ENCODE measurements around the gene MROH2A. TPM values are rescaled to one million over a fixed set of nuclear protein-coding genes. Genes with fewer than 3 reads are reported as not detected.

MROH2A gene
- total RNA-seq, 2 experiments from 2014 or later = not detected

DNA sequence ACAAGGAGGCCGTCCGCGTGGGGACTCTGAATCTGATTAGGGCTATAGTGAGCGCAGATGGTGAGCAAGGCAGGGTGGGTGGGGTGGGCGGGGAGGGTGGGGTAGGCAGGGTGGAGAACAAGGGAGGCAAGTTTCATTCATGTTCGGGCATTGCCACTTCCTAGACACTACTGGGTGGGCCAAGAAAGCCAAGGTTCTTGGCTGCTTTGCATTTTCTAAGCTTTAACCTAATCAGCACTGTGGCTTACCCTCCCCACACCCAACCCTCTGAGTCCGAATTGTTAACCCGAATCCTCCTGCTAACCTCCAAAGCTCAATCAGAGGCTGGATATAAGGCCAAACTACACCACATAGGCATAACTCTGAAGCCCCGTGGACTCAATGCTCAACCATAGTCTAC is 18.1 kb downstream of the MROH2A start:
- no peak for ATAC-seq
- DNase-seq = no peak
- Mint-ChIP-seq H3K4me3 (no peak overlapping the region), H3K4me1 (ENCODE audit: low read depth) (peaks cover 4% of the 10 kb centered on the region), H3K36me3 (ENCODE audit: low read depth) (no peaks in the 10 kb centered on the region), H3K9me3 (ENCODE audit: insufficient read depth) (no peaks in the 10 kb centered on the region), H3K27me3 (ENCODE audit: low read depth) (no peaks in the 10 kb centered on the region), H3K27ac (no peak overlapping the region)
- CTCF ChIA-PET = no interaction called here
- POLR2A ChIA-PET = no interaction called here

- no peak overlapping the region for H3K4me3 Mint-ChIP-seq
- POLR2A ChIA-PET = no interaction called here
- CTCF ChIA-PET = no interaction called here
- H3K27me3 Mint-ChIP-seq (ENCODE audit: low read depth) = no peaks in the 10 kb centered on the region
- H3K9me3 Mint-ChIP-seq (ENCODE audit: insufficient read depth) = no peaks in the 10 kb centered on the region
- H3K4me1 Mint-ChIP-seq (ENCODE audit: low read depth) = peaks cover 5% of the 10 kb centered on the region
- no peak overlapping the region for H3K27ac Mint-ChIP-seq
- DNase-seq = no peak
- no peak for ATAC-seq
- no peaks in the 10 kb centered on the region for H3K36me3 Mint-ChIP-seq (ENCODE audit: low read depth)
These were observed 20.4 kb downstream of the MROH2A start for GRCh38 chr2:233798335-233799086.

DNA sequence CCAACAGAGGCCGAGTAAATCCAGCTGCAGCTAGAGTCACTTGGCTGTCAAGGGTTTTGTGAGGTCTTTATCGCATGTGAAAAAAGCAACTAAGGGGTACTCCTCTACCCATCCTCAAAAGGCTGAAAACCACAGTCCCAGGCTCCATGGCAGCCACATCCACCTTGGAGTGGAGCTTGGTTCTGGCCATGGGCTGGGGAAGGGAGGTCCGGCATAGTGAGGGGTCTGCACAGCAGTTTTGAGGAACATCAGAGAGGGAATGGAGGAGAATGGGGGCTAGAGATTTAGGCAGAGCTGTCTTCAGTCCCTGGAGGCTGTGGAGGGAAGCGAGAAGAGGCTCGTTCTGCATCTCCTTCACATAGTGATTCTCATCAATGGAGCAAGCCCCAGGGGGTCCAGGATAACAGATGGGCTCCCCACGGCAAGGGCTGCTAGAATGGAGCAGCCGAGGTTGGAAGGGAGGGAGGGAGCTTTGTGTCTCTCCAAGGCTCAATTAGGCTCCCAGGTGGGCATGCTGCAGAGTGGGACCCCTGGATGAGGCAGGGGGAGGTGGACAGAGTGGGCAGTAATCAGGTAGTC is 21.0 kb downstream of the MROH2A start:
- no peak for DNase-seq
- ChIA-PET POLR2A (no interaction called here), CTCF (no interaction called here)
- H3K4me3 Mint-ChIP-seq = no peak overlapping the region
- H3K4me1 Mint-ChIP-seq (ENCODE audit: low read depth) = peaks cover 5% of the 10 kb centered on the region
- H3K27ac Mint-ChIP-seq = no peak overlapping the region
- H3K27me3 Mint-ChIP-seq (ENCODE audit: low read depth) = peaks cover under 1% of the 10 kb centered on the region
- ATAC-seq = no peak
- H3K36me3 Mint-ChIP-seq (ENCODE audit: low read depth) = no peaks in the 10 kb centered on the region
- H3K9me3 Mint-ChIP-seq (ENCODE audit: insufficient read depth) = no peaks in the 10 kb centered on the region

GRCh38 chr2:233799716-233800115 is 21.6 kb downstream of the MROH2A start:
- POLR2A ChIA-PET = no interaction called here
- Mint-ChIP-seq H3K4me1 (ENCODE audit: low read depth) (peaks cover 5% of the 10 kb centered on the region), H3K9me3 (ENCODE audit: insufficient read depth) (no peaks in the 10 kb centered on the region), H3K27me3 (ENCODE audit: low read depth) (peaks cover 3% of the 10 kb centered on the region), H3K36me3 (ENCODE audit: low read depth) (no peaks in the 10 kb centered on the region), H3K27ac (no peak overlapping the region), H3K4me3 (no peak overlapping the region)
- no peak for ATAC-seq
- CTCF ChIA-PET = no interaction called here
- DNase-seq = no peak

DNA sequence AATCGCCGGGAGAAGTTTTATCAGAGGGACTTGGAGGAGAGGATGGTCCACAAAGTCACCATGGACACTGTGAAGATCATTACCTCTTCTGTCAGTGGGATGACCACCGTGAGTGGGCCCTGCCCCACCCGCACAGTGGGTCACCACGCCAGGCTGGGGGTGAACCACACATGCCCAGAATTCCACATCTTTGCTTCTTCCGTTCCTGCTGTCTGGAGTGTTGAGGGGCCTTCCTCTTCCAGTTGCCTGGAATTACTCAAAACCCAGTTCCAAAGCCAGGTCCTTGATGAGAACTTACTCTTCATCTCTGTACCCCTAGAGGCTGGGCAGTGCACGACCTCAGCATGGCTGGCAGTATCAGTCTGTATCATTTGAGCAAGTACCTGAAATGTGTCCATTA is 22.1 kb downstream of the MROH2A start:
- peaks cover 3% of the 10 kb centered on the region for H3K27me3 Mint-ChIP-seq (ENCODE audit: low read depth)
- POLR2A ChIA-PET = no interaction called here
- H3K36me3 Mint-ChIP-seq (ENCODE audit: low read depth) = no peaks in the 10 kb centered on the region
- ATAC-seq (no peak), DNase-seq (no peak)
- H3K27ac Mint-ChIP-seq = no peak overlapping the region
- peaks cover 5% of the 10 kb centered on the region for H3K4me1 Mint-ChIP-seq (ENCODE audit: low read depth)
- no peaks in the 10 kb centered on the region for H3K9me3 Mint-ChIP-seq (ENCODE audit: insufficient read depth)
- CTCF ChIA-PET = no interaction called here
- H3K4me3 Mint-ChIP-seq = no peak overlapping the region

DNA sequence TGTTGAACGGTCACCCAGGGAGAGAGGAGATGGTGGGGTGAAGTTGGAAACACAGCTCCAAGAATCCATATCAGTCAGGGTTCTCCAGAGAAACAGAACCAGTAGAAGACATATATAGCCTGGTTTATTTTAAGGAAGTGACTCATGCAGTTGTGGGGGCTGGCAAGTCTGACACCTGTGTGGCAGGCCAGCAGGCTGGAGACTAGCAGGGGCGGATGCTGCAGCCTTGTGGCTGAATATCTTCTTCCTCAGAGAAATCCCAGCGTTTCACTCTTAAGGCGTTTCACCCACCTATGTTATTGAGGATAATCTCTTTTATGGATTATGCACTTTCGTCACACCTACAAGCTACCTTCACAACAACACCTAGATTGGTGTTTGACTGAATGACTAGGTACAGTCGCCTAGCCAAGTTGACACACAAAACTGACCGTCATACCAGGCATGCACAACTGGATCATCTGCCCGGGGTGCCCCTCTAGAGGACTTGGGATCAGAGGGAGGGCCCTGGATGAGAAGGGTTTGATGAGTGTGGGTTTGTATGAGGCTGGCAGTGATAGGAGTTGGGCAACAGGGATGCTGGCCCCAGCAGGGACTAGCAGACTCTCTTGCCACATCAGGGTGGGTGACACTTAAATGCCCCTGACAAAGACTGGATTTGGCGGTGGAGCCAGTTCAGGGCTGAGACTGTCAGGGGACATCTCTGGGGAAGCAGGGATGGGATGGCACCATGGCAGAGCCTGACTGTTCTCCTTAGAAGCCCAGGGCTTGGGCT is 23.4 kb downstream of the MROH2A start:
- Mint-ChIP-seq H3K4me3 (no peak overlapping the region), H3K27me3 (ENCODE audit: low read depth) (peaks cover 6% of the 10 kb centered on the region), H3K4me1 (ENCODE audit: low read depth) (peaks cover 5% of the 10 kb centered on the region), H3K27ac (no peak overlapping the region), H3K9me3 (ENCODE audit: insufficient read depth) (no peaks in the 10 kb centered on the region), H3K36me3 (ENCODE audit: low read depth) (no peaks in the 10 kb centered on the region)
- CTCF ChIA-PET = no interaction called here
- DNase-seq (peak; percentile 48), ATAC-seq (peak; percentile 77)
- POLR2A ChIA-PET = no interaction called here

DNA sequence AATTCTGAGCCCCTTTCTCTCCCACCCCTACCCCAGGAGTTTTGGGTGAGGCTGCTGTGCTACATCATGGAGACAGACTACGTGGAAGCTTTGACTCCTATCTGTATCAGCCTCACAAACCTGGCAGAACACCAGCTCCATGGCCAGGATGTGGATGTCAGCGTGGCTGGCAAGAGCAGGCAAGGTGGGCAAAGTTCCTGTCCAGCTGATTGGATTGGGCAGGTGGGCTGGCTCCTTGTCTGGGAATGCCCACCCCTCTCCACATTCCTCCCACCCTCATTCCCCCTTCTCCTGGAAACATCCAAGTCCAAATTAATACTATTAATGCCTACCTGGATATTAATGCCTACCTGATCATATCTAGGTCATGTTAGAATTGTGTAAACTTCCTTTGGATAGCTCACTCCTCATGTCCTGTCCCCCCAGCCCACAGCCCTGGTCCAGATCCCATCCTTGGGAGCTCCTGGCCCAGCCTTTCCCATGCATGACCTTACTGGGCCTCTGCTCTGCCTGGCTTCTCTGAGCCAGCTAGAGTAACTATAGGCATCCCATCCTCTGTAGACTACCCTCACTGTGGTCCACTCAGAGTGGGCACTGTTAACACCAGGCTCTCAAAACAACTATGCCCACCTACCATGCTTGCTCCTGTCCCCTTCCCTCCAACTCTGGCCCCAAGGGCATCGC is 24.1 kb downstream of the MROH2A start:
- no peak overlapping the region for H3K27ac Mint-ChIP-seq
- DNase-seq = no peak
- no peaks in the 10 kb centered on the region for H3K9me3 Mint-ChIP-seq (ENCODE audit: insufficient read depth)
- ChIA-PET POLR2A (no interaction called here), CTCF (no interaction called here)
- peaks cover 5% of the 10 kb centered on the region for H3K4me1 Mint-ChIP-seq (ENCODE audit: low read depth)
- peaks cover 6% of the 10 kb centered on the region for H3K27me3 Mint-ChIP-seq (ENCODE audit: low read depth)
- no peaks in the 10 kb centered on the region for H3K36me3 Mint-ChIP-seq (ENCODE audit: low read depth)
- H3K4me3 Mint-ChIP-seq = no peak overlapping the region
- ATAC-seq = no peak

DNA sequence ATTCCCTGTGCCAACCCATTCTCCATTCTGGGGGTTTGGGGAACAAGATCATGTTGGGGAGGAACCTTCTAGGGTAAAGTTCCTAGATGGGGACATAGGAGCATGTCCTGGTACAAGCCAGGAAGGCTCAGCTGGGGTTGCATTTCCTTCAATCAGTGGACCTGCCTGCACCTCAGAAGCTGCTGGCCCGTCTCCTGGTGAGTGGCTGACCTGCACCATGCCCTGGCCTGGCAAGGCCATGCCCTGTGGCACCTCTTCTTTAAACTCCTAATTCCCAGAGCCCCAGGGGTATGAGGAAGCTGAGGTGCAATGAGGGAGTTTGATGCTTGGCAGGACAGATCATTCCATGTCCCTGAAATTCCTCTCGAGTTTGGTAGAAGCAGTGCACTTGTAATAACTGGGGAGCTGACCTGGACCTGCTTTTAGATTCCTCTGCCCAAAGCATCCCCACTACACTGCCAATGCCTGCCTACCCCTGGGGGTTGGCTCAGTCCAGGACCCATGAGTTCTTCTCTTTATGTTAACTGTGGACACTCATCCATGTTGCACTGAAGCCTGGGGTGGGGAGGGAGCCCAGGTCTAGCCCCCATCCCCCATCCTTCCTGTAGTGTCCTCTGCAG is 25.3 kb downstream of the MROH2A start:
- Mint-ChIP-seq H3K4me1 (ENCODE audit: low read depth) (peaks cover 5% of the 10 kb centered on the region), H3K9me3 (ENCODE audit: insufficient read depth) (no peaks in the 10 kb centered on the region), H3K36me3 (ENCODE audit: low read depth) (no peaks in the 10 kb centered on the region), H3K4me3 (no peak overlapping the region), H3K27me3 (ENCODE audit: low read depth) (peaks cover 6% of the 10 kb centered on the region), H3K27ac (no peak overlapping the region)
- ATAC-seq (no peak), DNase-seq (no peak)
- POLR2A ChIA-PET = no interaction called here
- CTCF ChIA-PET = no interaction called here

DNA sequence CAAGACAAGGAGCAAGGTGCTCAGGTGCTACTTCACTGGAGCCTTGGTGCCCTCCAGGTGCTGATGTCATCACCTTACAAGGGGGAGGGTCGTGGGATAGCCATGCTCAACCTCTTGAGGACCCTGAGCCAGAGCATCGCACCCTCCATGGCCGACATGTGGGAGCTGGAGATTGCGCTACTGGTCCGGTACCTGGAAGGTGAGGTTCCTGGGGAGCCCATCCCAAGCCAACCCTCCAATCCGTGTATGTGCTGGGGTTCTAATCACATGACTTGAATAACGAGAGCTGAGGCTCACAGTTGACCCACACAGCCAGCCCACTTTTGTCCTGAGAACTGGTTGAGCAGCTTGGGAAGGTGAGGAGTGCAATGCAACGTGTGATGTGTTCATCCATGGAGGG is 25.9 kb downstream of the MROH2A start:
- ChIA-PET CTCF (no interaction called here), POLR2A (no interaction called here)
- Mint-ChIP-seq H3K4me3 (no peak overlapping the region), H3K36me3 (ENCODE audit: low read depth) (no peaks in the 10 kb centered on the region), H3K27me3 (ENCODE audit: low read depth) (peaks cover 6% of the 10 kb centered on the region), H3K9me3 (ENCODE audit: insufficient read depth) (no peaks in the 10 kb centered on the region), H3K4me1 (ENCODE audit: low read depth) (peaks cover 5% of the 10 kb centered on the region), H3K27ac (no peak overlapping the region)
- no peak for DNase-seq
- ATAC-seq = no peak

DNA sequence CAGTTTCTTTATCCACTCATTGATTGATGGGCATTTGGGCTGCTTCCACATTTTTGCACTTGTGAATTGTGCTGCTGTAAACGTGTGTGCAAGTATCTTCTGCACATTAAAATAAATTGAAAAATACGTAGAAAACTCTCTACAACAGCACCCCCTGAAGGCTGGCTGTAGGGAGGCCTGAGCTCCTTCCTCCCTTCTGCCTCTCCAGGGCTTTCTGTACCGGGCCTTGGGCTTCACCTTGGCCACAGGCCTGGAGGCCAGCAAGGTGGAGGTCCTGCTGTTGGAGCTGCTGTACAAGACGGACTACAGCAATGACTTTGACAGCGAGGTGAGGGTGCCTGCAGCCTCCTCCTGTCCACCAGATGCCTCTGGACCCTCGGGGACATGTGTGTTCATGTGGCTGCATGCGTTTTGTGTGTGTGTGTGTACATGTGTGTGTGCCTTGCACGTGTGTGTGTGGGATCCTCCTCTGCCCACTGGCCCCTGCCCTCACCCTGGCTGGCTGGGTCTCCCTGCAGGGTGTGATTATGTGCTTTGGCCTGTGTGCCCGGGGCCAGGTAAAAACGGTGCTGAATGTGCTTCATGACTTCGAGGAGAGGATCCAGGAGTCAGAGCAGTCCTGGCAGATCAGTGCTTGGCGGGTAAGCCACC is 29.2 kb downstream of the MROH2A start:
- ATAC-seq (no peak), DNase-seq (no peak)
- ChIA-PET CTCF (no interaction called here), POLR2A (no interaction called here)
- H3K4me3 Mint-ChIP-seq = no peak overlapping the region
- no peaks in the 10 kb centered on the region for H3K9me3 Mint-ChIP-seq (ENCODE audit: insufficient read depth)
- no peaks in the 10 kb centered on the region for H3K4me1 Mint-ChIP-seq (ENCODE audit: low read depth)
- peaks cover 8% of the 10 kb centered on the region for H3K27me3 Mint-ChIP-seq (ENCODE audit: low read depth)
- no peak overlapping the region for H3K27ac Mint-ChIP-seq
- no peaks in the 10 kb centered on the region for H3K36me3 Mint-ChIP-seq (ENCODE audit: low read depth)

DNA sequence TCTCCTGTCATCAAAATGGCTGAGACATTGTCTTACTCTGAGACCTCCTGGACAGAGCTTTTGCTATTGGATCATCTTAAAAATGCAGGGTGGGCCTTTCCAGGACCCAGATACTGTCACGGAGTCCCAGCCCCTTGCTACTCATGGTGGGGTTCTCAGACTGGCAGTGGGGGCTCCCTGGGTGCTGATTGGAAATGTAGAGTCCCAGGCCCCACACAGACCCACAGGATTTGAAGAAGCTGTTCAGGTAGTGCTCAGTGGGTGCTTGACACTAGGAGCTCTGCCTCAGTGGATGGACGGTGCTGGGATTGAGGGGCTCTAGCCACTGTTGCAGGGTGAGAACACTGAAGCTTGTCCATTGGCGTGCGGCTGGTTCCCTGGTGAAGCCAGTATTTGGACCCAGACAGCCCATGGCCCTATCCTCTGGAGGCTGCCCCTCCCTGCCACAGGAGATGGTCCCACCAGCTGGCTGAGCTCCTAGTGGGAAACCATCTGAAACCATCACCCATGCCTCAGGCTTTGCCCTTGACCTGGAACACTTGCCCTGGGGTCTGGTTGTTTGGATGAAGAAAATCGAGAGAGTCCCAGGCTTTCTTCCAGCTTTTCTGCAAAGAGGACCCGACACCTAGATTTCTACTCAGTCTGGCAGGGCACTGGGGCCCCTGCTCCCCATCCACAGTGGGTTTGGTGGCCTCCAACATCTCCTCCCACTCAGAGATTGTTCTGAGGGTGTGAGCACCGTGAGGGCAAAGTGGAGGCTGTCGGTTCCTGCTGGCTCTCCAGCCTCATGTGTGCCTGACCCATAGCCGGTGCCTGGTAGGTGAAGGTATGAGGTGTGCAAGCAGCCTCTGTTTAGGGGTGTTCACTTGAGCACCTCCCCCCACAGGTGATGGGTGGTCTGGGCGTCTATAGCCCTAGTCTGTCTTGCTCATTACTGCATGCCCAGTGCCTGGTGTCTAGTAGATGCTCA is 30.1 kb downstream of the MROH2A start:
- H3K9me3 Mint-ChIP-seq (ENCODE audit: insufficient read depth) = no peaks in the 10 kb centered on the region
- H3K27ac Mint-ChIP-seq = no peak overlapping the region
- POLR2A ChIA-PET = no interaction called here
- CTCF ChIA-PET = no interaction called here
- ATAC-seq (no peak), DNase-seq (no peak)
- no peak overlapping the region for H3K4me3 Mint-ChIP-seq
- no peaks in the 10 kb centered on the region for H3K36me3 Mint-ChIP-seq (ENCODE audit: low read depth)
- peaks cover 10% of the 10 kb centered on the region for H3K27me3 Mint-ChIP-seq (ENCODE audit: low read depth)
- no peaks in the 10 kb centered on the region for H3K4me1 Mint-ChIP-seq (ENCODE audit: low read depth)

Data from activated CD8-positive, alpha-beta T cell treated with anti-CD3 and anti-CD28 coated beads, Interleukin-2, amount 10 ng/mL, durations not matched to agents 7 days and 5 days (primary cell).